NCI-H1694 (cell line): ENCODE data around the gene CREG1.
"Not testable (repeated sequence)": the region's sequence is repeated elsewhere in the genome, so short reads cannot be mapped to it uniquely, and the experiment has no call there.

Experiments
- DNase-seq: peaks from one replicate; lab custom pipeline; 2025; lab: John Stamatoyannopoulos, UW

CREG1 gene

DNA sequence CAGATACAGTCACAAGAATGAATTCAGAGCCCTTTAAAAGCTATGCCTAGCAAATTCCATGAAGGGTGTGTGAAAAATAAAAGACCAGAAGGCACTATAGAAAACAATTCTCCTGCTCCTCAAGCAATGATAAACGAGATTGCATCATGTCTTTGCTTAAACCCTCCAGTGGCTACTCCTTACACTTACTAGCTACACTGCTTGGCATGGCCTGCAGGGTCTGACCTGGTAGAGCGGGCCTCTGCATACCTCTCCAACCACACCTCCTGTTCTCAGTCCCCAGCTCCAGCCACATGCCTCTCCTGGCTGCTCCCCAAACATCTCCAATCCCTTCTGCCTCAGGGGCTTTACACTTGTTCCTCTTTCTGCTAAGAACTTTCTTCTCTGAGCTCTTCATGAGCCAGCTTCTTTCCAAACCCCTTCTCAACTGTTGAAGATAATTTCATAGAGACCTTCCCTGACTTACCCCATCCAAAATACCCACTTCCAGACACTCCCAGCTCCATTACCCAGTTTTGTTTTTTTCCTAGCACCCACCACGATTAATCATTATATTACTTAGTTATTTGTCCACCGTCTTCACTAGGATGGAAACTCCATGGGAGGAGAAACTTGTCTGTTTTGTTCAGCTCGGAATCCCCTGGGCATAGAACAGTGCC is 11.2 kb upstream of the CREG1 start:
- no peak for DNase-seq

GRCh38 chr1:167563579-167564246 is 10.2 kb upstream of the CREG1 start:
- DNase-seq = no peak

DNA sequence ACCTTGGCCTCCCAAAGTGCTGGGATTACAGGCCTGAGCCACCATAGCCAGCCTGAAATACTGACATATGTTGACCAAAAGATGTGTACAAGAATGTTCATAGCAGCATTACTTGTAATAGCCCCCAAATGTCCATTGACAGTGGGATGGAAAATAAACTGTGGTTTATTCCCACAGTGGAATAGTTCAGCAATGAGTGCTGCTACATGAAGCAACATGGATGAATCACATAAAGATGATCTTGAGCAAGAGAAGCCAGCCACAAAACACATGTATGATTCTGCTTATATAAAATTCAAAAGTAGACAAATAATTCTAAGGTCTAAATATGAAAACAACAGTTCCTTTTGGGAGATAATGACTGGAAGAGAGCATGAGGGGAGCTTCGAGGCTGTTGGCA is 9.1 kb upstream of the CREG1 start:
- DNase-seq = no peak

DNA sequence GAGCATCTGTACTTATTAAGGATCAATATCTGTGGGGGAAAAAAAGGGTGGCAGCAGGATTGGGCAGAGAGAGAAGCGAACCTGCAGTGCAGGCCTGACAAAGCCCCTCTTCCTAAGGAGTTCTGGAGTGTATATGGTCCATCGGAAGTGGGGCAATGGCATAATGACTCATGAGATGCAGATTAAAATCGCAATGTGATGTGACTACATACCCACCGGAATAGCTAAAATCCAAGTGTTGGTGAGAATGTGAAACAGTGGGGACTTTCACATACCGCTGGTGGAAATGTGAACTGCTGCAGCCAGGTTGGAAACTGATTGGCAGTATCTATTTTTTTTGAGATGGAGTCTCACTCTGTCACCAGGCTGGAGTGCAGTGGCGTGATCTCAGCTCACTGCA is 8.2 kb upstream of the CREG1 start:
- DNase-seq = no peak

DNA sequence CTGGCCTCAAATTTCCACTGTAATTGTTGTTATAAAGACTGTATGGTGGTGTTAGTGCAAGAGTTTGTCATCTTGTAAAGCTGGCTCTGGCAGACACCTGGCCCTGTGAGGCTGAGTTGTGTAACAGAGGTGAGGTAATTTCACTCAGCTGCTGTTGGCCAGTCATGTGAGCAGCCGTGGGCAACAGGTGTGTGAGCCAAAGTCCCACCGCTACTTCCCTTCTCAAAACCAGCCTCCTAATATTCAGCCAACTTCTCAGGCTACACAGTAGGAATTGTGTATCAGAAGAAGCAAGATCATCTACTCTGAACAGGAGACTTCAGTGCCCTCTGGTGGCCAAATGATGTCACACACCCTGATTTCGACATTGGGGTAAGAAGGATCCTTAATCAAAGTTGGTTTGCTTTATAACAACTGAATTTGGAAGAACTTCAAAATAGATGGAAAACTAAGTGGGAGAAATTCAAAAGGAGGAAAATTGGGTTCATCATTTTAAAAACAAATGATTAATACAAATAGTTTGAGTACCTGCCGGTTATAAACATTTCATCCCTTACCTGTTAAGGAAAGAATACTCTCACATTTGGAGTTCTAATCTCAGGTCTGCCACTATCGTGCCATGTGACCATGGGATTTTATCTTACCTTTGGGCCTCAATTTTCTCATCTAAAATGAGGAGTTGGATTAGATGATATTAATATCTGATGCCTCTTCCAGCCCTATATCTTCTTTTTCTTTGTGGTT is 2.6 kb upstream of the CREG1 start:
- peak; percentile 54 for DNase-seq

- not testable (repeated sequence) for DNase-seq
Observed at GRCh38 chr1:167555072-167555471, 1.5 kb upstream of the CREG1 start.

DNA sequence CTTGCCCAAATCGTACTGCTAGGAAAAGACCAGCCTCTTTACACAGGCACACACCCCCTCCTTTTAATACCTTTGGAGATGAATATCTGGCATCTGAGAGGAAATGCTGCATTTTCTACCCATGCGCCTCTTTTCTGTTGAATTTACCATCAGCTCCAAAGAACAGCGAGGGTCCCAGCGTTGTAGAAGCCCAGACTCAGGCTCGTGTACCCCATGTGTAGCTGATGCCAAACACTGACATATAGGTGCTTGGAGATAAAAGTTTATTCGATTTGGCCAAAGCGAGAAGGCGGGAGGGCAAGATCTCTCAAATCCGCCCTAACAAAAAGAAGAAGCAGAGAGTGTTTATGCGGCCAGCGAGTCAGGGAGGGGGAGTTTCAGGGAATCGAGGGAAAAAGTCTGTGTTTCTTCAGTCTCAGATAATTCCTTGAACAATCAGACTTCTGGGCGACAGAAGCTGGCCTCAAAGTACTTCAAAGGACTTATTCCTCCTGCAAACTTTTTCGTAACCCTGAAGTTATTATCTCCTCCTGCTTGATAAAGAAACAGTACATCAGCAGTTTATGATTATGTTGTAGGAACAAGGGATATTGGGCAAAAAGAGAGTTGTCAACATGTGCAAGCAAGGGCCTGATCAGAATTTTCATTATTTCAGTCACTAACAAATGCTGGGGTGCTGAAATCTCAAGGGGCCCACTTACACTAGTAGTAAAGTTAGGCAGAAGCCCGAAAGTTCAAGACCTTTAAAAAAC is 642 bp upstream of the CREG1 start:
- DNase-seq = no peak

- DNase-seq = no peak
Observed at GRCh38 chr1:167551362-167551761, 2.2 kb downstream of the CREG1 start.

DNA sequence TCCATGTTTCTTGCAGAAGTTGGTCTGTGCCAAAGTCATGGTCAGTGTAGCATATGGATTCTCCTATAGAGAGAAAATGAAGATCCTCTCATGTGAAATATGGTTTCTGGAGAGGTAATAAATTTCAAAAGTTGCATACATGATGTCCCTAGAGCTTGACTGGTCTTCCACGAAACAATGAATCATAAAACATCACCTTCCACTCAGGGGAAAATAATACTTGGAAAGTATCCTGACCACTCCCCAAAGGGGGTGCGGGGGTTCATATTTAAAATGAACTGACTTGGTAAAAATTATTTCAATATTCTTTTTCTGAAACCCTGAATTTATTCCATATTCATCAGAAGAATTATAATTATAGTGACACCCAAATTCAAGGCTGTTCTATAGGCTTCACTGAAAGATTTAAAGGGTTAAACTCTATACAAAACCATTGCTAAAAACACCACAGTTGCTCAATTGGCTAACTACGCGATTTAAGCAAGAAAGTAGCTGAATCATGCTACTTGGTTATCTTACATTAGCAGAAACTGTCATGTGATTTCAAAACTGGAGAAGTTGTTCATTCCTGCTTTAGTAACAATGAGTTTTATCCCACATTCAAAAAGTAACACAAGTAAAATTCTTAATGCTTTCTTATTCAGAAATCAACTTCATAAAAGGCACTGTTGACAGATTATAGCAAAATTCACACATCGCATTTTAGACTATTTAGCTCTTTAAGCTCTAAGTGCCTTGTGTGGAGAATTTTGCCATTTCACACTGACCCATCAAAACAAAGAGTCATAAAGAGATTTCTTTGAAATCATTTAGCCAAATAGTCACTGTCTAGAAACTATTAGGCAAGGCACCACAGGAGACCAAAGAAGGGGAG is 5.3 kb downstream of the CREG1 start:
- no peak for DNase-seq

DNA sequence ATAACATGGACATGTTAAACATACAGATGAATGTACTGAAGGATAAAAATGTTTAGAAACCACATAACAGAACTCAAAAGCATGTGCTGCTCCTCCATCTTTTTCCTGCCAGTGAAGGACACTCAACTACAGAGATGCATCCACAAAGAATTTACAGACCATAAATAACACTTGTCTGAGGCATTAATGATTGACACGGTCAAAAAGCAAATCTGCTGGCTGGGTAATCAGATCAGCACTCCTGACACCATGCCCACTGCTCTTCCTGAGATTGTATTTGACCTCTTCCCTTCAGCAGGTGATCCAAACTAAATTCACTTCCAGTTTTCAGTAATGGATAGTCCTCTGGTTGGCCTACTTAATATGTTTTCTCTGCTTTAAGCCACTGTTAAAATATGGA is 6.6 kb downstream of the CREG1 start:
- DNase-seq = no peak

GRCh38 chr1:167545349-167545748 is 8.2 kb downstream of the CREG1 start:
- no peak for DNase-seq

DNA sequence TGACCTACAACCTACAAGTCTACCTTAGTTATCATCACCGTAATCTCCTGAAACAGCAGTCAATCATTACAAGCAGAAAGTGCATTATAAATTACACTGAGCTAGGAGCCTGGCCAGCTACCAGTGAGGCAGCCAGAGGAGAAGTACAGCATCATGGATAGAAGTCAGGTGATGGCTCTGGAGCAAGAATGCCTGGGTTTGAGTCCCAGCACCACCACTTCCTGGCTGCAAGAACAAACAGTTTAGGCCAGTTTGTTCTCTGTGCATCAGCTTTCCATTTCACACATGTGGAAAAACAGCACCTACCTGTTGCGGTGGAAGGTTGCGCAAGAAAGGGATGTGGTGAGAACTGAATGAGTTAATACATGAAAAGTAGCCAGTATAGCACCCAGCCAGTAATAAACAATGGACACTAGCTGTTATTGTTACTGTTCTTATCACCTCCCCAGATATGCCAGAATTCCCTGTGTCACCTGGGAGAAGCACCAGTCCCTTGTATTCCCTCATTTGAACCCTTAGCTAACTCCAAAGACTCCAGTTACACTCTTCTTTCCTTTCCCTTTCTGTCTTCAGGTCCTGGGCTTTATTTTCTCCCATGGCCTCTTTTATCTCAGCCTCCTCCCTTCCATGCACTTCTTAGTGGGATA is 9.0 kb downstream of the CREG1 start:
- DNase-seq = no peak

DNA sequence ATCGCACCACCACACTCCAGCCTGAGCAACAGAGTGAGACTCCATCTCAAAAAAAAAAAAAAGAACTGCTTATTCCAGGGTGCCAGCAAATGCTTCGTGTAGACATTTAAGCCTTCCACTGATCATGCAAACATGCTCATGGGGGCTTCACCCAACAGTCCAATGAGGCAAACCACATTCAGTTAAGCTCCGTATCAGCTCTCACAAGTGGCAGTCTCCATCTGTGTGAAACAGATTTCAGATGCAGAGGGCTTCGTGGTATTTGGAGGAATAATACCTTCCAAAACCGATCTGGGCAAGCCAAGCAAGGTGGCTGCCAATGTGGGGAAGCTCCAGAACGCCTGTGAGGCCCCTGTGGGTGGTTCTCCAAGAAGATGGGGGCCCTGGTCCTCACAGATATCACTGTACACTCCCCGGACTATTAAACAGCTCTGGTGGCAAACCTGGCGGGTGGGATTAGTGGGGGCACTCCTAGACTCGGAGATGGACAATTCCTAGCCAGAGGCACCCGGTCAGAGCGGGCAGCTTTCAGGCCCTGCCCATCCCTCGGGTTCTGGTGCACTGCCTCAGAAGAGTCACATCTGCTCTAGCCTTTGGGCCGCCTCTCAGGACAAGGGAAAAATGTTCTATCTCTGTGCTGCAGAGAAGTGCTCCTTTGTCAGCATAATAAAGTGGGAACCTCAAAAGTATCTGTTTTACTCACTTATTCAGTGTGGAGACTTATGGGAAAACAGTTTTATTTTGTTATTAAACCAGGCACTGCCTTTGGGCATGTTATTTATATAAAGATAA is 10.2 kb downstream of the CREG1 start:
- DNase-seq = no peak

- no peak for DNase-seq
Observed at GRCh38 chr1:167542109-167543032, 11.2 kb downstream of the CREG1 start.

DNA sequence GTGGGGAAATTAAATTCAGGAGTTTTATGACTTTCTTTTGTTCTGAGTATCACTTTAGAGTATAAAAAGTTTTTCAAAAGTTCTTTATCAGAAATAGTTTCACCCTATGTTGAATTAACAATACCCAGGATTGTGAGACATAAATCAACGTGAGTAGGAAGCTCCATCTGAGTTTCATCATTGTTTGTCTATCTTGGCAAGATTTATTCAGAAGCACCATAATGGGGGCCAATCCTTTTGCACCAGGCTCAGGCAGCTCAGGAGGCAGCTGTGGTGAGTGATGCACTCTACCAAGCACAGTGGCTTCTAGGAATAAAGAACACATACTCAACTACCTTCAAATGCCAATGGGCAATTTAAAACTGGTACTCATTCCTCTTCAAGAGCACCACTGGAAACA is 12.0 kb downstream of the CREG1 start:
- no peak for DNase-seq

GRCh38 chr1:167541003-167541402 is 12.6 kb downstream of the CREG1 start:
- no peak for DNase-seq

GRCh38 chr1:167538657-167539056 is 14.9 kb downstream of the CREG1 start:
- no peak for DNase-seq

- peak; percentile 66 for DNase-seq
Observed at GRCh38 chr1:167533851-167534300, 19.7 kb downstream of the CREG1 start.
